ENCODE measurements around the gene SLIT3.

GRCh38 chr5:168793841-168794837 is 506.8 kb downstream of the SLIT3 start:
- TF ChIP-seq CTCF (IDR thresholded peaks at IDR 0.05) (no peak), POLR2A (IDR thresholded peaks at IDR 0.05; ENCODE audit: low read depth) (no peak), POLR2AphosphoS5 (IDR thresholded peaks at IDR 0.05) (peak; percentile 48 to 59)

Measured in esophagus muscularis mucosa (tissue), 3 donors.